ENCODE measurements around the gene NRG2.

Gene NRG2

DNA sequence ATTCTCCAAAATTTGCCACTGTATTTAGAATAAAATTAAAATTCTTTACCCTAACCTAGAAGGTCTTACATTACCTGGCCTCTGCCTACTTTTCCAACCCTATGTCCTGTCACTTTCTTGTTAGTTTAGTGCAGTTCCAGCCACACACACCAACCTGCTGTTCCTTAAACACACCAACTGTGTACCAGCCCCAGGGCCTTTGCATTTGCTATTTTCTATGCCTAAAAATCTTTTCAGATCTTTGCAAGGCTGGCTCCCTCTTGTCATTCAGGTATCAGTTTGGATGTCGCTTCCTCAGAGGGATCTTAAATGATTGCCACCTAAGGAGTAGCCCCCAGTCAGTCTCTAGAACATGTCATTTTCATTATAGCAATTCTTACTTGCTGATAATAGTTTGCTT lies 17.7 kb upstream of the NRG2 start:
- Histone ChIP-seq H3K27me3 (no peaks in the 10 kb centered on the region), H4K20me1 (no peaks in the 10 kb centered on the region), H3K27ac (no peak overlapping the region), H3K9me3 (no peaks in the 10 kb centered on the region), H3K36me3 (no peaks in the 10 kb centered on the region), H3K9ac (no peak overlapping the region), H3K4me1 (no peaks in the 10 kb centered on the region), H3K4me2 (no peak overlapping the region), H3K4me3 (no peak overlapping the region)
- no peak for TF ChIP-seq Cebpa-rat (IDR thresholded peaks at IDR 0.05)

DNA sequence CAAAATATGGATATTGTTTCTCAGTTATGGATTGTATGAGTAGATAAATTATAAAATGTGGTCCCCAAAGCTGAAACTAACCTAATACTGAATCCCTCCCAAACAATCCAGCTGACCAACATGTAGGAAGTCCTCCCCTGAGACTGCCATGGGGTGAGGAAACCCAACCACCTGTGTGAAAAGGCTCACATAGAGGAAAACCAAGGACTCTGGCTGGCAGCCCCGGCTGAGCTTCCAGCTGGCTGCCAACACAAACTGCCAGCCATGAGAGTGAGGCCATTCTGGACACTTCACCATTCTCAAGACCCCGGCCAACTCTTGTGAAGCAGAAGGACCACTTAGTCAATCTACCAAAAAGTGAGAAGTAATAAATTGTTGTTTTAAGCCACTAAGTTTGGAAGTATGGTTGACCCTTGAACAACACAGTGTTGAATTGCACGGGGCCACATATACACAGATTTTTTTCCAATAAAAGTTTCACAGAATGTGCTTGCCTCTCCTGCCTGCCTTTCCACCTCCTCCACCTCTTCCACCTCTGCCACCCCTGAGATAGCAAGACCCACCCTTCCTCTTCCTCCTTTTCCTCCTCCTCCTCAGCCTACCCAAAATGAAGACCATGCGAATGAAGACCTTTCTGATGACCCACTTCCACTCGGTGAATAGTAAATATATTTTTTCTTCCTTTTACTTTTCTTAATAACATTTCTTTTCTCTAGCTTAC lies 15.3 kb upstream of the NRG2 start:
- Histone ChIP-seq H3K36me3 (no peaks in the 10 kb centered on the region), H3K27ac (no peak overlapping the region), H3K9me3 (no peaks in the 10 kb centered on the region), H3K4me1 (no peaks in the 10 kb centered on the region), H3K4me2 (no peak overlapping the region), H4K20me1 (no peaks in the 10 kb centered on the region), H3K9ac (no peak overlapping the region), H3K4me3 (no peak overlapping the region), H3K27me3 (no peaks in the 10 kb centered on the region)
- TF ChIP-seq Cebpa-rat (IDR thresholded peaks at IDR 0.05), result no peak

DNA sequence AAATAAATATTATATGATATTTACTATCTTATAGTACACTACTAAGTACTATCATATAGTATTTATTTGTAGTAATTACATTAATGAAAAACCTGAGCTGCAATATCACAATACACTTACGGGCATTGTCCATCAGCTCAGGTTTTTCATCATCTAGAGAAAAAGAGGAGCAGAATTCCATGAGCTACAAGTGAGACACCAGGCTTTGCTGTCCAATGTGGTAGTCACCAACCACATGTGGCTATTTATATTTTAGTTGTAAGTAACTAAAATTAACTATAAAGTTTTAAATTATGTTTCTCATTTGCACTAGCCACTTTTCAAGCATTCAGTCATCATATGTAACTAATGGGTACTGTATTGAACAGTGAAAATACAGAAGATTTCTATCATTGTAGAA lies 13.8 kb upstream of the NRG2 start:
- H3K36me3 ChIP-seq, result no peaks in the 10 kb centered on the region
- H3K9me3 ChIP-seq, result no peaks in the 10 kb centered on the region
- H3K27me3 ChIP-seq, result no peaks in the 10 kb centered on the region
- H3K4me3 ChIP-seq, result no peak overlapping the region
- no peak overlapping the region for H3K27ac ChIP-seq
- H4K20me1 ChIP-seq, result no peaks in the 10 kb centered on the region
- no peaks in the 10 kb centered on the region for H3K4me1 ChIP-seq
- TF ChIP-seq Cebpa-rat (IDR thresholded peaks at IDR 0.05), result no peak
- no peak overlapping the region for H3K9ac ChIP-seq
- H3K4me2 ChIP-seq, result no peak overlapping the region

DNA sequence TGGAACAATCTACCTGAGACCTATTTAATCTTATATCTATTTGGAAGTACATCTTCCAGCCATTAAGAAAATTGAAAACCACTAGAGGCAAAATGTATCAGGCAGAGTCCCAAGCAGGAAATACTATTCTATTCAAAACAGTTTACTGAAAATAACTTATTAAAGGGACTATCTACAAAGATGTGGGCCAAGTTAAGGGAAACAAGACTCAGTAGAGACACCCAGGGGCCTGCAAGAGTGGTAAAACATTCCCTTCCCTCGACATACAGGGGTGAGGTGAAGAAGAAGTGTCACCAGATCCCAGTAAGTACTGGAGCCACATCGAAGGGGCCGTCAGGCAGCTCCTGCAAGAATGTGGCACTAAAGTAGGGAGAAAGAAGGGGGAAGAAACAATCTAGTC lies 12.1 kb upstream of the NRG2 start:
- Histone ChIP-seq H3K27ac (no peak overlapping the region), H3K36me3 (no peaks in the 10 kb centered on the region), H3K9ac (no peak overlapping the region), H3K4me3 (no peak overlapping the region), H3K9me3 (no peaks in the 10 kb centered on the region), H3K4me2 (no peak overlapping the region), H3K27me3 (no peaks in the 10 kb centered on the region), H4K20me1 (no peaks in the 10 kb centered on the region), H3K4me1 (no peaks in the 10 kb centered on the region)
- TF ChIP-seq Cebpa-rat (IDR thresholded peaks at IDR 0.05), result no peak

DNA sequence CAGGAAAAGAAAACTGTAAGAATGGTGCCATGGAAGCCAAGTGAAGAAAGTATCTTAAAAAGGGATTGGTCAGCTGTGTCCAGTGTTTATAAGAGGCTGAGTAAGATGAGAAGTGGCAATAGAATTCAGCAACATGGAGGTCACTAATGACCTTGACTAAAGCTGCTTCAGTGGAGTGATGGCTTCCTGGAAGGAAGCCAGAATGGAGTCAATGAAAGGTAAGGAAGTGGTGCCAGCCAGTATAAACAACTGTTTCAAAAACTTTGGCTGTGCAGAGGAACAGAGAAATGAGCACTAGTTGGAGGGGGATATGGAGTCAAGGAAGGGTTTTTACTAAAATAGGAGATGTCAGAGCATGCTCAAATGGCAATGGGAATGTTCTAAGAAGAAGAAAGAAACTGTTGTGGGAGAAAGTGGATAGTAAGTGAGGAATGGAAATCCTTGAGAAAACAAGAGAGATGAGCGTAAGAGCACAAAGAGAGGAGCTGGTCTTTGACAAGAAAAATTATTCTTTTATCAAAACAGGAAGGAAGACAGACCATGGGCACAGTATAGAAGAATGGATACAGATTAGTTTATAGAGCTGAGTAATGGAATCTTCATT lies 11.1 kb upstream of the NRG2 start:
- Histone ChIP-seq H3K4me1 (peaks cover 7% of the 10 kb centered on the region), H3K9me3 (no peaks in the 10 kb centered on the region), H3K9ac (no peak overlapping the region), H3K27me3 (no peaks in the 10 kb centered on the region), H3K27ac (no peak overlapping the region), H3K4me2 (no peak overlapping the region), H4K20me1 (no peaks in the 10 kb centered on the region), H3K4me3 (no peak overlapping the region), H3K36me3 (no peaks in the 10 kb centered on the region)
- TF ChIP-seq Cebpa-rat (IDR thresholded peaks at IDR 0.05), result no peak

DNA sequence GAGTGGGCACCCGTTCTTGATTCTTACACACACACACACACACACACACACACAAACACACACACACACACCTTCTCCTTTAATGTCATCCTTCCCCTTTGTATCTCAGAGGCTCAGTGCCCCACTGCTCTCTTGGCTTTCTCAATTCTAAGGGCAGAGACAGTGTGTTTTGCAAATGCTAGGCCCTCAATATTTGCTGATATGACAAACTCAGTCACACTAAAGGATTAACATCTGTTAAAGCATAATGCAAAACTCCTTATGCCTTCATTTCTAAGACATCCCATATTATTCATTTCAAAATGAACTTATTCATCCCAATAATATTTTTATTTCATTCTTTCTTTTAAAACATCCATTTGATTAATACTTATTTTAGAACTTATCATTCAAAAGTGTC lies 8.9 kb upstream of the NRG2 start:
- Histone ChIP-seq H3K9me3 (no peaks in the 10 kb centered on the region), H3K36me3 (no peaks in the 10 kb centered on the region)
- no peak for TF ChIP-seq Cebpa-rat (IDR thresholded peaks at IDR 0.05)

DNA sequence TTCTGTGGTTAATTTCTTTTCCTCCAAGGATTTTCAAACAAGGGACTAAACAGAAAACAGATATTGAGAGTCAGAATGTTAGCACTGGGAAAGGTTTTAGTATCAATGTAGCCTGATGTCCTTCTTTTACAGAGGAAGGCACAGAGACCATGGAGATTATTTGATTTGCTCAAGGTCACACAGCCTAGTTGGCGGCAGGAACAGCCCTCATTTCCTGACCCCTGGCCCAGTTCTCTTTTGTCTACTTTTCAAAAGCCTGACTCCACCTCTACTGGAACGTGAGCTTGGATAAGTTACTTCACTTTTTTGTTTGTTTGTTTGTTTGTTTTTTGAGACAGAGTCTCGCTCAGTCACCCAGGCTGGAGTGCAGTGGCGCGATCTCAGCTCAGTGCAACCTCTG lies 6.6 kb upstream of the NRG2 start:
- Histone ChIP-seq H3K4me1 (peaks cover 9% of the 10 kb centered on the region), H3K36me3 (no peaks in the 10 kb centered on the region), H3K27ac (no peak overlapping the region), H3K4me2 (peak overlapping the region; percentile 39), H4K20me1 (no peaks in the 10 kb centered on the region), H3K27me3 (peaks cover 8% of the 10 kb centered on the region), H3K4me3 (no peak overlapping the region), H3K9me3 (no peaks in the 10 kb centered on the region), H3K9ac (no peak overlapping the region)
- no peak for TF ChIP-seq Cebpa-rat (IDR thresholded peaks at IDR 0.05)

More for the DNA sequence above, 8.9 kb upstream of the NRG2 start:
- Histone ChIP-seq H4K20me1 (no peaks in the 10 kb centered on the region), H3K4me1 (peaks cover 9% of the 10 kb centered on the region), H3K4me2 (no peak overlapping the region), H3K9ac (no peak overlapping the region), H3K27me3 (no peaks in the 10 kb centered on the region), H3K4me3 (no peak overlapping the region), H3K27ac (no peak overlapping the region)

DNA sequence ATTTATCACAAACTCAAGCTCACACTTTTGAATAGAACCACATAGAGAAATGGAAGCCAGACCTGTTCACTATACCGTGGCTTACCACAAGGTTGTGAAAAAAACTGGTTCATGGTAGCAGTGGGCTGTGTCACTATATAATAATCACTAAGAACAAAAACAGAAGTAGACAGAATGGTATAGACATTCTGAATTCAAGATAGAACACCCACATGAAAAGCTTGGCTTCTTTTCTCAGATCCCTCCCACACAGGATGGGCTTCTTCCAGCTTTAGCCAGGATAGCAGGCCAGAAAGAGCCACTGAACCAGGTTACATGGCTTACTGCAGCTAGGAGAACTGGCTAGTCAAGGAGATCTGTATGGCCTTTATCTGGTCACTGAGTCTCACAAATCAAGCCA lies 6.1 kb upstream of the NRG2 start:
- no peak for TF ChIP-seq Cebpa-rat (IDR thresholded peaks at IDR 0.05)
- H3K9ac ChIP-seq, result no peak overlapping the region
- H3K9me3 ChIP-seq, result no peaks in the 10 kb centered on the region
- H3K27ac ChIP-seq, result no peak overlapping the region
- H3K4me3 ChIP-seq, result no peak overlapping the region
- H3K27me3 ChIP-seq, result peaks cover 13% of the 10 kb centered on the region
- H3K36me3 ChIP-seq, result no peaks in the 10 kb centered on the region
- no peaks in the 10 kb centered on the region for H4K20me1 ChIP-seq
- H3K4me2 ChIP-seq, result peak overlapping the region; percentile 39
- H3K4me1 ChIP-seq, result peaks cover 9% of the 10 kb centered on the region

DNA sequence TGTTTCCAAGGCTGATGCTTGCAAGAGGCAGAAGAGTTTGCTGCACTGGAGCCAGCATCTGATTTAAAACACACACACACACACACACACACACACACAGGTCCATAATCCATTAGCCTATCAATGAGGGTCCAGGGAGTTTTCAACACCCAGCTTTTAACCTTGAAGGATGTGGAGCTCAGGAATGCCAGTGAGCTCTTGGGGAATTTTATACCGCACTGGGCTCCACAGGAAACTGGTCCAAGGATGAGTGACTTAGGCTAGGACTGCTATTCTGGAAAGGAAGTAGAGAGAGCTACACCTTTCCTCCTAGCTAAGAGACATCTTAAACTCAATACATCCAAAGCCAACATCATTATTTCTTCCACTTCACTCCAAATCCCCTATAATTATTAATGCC lies 942 bp upstream of the NRG2 start:
- Histone ChIP-seq H3K27me3 (peaks cover 64% of the 10 kb centered on the region), H4K20me1 (peaks cover 10% of the 10 kb centered on the region; the same call in 1 of the 2 replicates)

DNA sequence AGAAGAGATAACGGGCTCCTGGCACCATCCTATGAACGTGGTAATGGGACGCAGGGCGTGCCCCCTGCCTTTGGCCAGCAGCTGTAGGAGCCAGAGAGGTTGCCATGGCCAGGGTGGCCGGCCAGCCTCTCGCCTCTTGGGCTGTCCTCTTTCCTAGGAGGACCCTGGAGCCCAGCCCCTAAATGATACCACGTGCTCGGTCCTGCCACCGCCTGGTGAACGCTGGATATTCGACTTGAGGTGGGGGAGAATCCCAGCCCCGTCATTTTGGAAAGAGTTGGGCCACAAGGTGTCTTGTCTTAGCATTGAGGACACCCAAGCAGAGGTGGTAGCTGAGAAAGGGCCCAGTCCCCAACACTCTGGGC lies 391 bp upstream of the NRG2 start:
- Histone ChIP-seq H3K4me1 (peaks cover 20% of the 10 kb centered on the region), H3K9ac (no peak overlapping the region), H4K20me1 (peaks cover 10% of the 10 kb centered on the region; the same call in 1 of the 2 replicates), H3K36me3 (no peaks in the 10 kb centered on the region), H3K4me2 (peak overlapping the region; percentile 91), H3K27ac (no peak overlapping the region), H3K9me3 (no peaks in the 10 kb centered on the region), H3K27me3 (peaks cover 70% of the 10 kb centered on the region), H3K4me3 (peak overlapping the region; percentile 71)
- TF ChIP-seq Cebpa-rat (IDR thresholded peaks at IDR 0.05), result no peak

More for the DNA sequence above, 942 bp upstream of the NRG2 start:
- TF ChIP-seq Cebpa-rat (IDR thresholded peaks at IDR 0.05), result no peak
- Histone ChIP-seq H3K27ac (no peak overlapping the region), H3K9me3 (no peaks in the 10 kb centered on the region), H3K4me3 (no peak overlapping the region; the same call in 1 of the 2 replicates), H3K4me1 (peaks cover 16% of the 10 kb centered on the region), H3K9ac (no peak overlapping the region), H3K36me3 (no peaks in the 10 kb centered on the region), H3K4me2 (peak overlapping the region; percentile 91)

All from BLaER1 (cell line).